Subcutaneous adipose tissue (tissue), 4 donors: ENCODE results near the gene HDX. TPM values are rescaled to one million over a fixed set of nuclear protein-coding genes. Genes with fewer than 3 reads are reported as not detected.

Experiments
- CTCF ChIP-seq: fragments of 450-650 bp; IDR thresholded peaks from one replicate; pipeline ENCODE4 v1.5.1; 2016; ENCODE audit warnings: low read depth, mild to moderate bottlenecking, control low read depth, antibody characterized with exemption, moderate library complexity
- total RNA-seq, 4 donors: library from RNA; depleted of rRNA; stranded (reverse); fragments of >200 nt; gene quantifications; one replicate each; pipeline ENCODE4 v1.1.0, GENCODE V29; 2016

Gene HDX
- total RNA-seq, 4 donors from 2014 or later = 1.7 to 8.3 (median 7.4) TPM

GRCh38 chrX:84362184-84362838 is 139.9 kb downstream of the HDX start:
- no peak for TF ChIP-seq CTCF

GRCh38 chrX:84358271-84358670 is 144.0 kb downstream of the HDX start:
- no peak for TF ChIP-seq CTCF

GRCh38 chrX:84357296-84357695 is 145.0 kb downstream of the HDX start:
- TF ChIP-seq CTCF = no peak

- no peak for TF ChIP-seq CTCF
Measured at GRCh38 chrX:84340968-84341367, 161.3 kb downstream of the HDX start.

GRCh38 chrX:84339507-84340364 is 162.5 kb downstream of the HDX start:
- no peak for TF ChIP-seq CTCF

- TF ChIP-seq CTCF = no peak
Measured at GRCh38 chrX:84336646-84337045, 165.6 kb downstream of the HDX start.

GRCh38 chrX:84335121-84335520 is 167.1 kb downstream of the HDX start:
- no peak for TF ChIP-seq CTCF
